Stimulated activated CD4-positive, alpha-beta T cell treated with anti-CD3 and anti-CD28 coated beads, Interleukin-2, amount 100 ng/mL, for 24 hours (primary cell): ENCODE results near the gene SPATA13.

ENCODE experiments used
- DNase-seq, 2 donors: peaks; one replicate each; pipeline ENCODE4 v3.0.0-alpha.2; 2020

SPATA13 gene

GRCh38 chr13:24226762-24227161, 66.2 kb downstream of the SPATA13 start:
- no peak for DNase-seq

GRCh38 chr13:24228852-24229458, 68.4 kb downstream of the SPATA13 start:
- DNase-seq: peak in 1 of 2 donors; percentile 21

- no peak for DNase-seq
Measured at GRCh38 chr13:24230428-24231072, 70.0 kb downstream of the SPATA13 start.

GRCh38 chr13:24231377-24231776, 70.9 kb downstream of the SPATA13 start:
- DNase-seq: no peak

- no peak for DNase-seq
Measured at GRCh38 chr13:24232037-24232436, 71.5 kb downstream of the SPATA13 start.

GRCh38 chr13:24232474-24232873, 72.0 kb downstream of the SPATA13 start:
- DNase-seq: no peak

- no peak for DNase-seq
Measured at GRCh38 chr13:24233351-24233901, 72.9 kb downstream of the SPATA13 start.

GRCh38 chr13:24234200-24234915, 73.8 kb downstream of the SPATA13 start:
- no peak for DNase-seq

- DNase-seq: no peak
Measured at GRCh38 chr13:24237356-24237755, 76.8 kb downstream of the SPATA13 start.

- no peak for DNase-seq
Measured at GRCh38 chr13:24241336-24241735, 80.8 kb downstream of the SPATA13 start.

GRCh38 chr13:24242100-24242499, 81.6 kb downstream of the SPATA13 start:
- DNase-seq: no peak

GRCh38 chr13:24243302-24243701, 82.8 kb downstream of the SPATA13 start:
- no peak for DNase-seq

GRCh38 chr13:24244802-24245201, 84.3 kb downstream of the SPATA13 start:
- DNase-seq: peak in 1 of 2 donors; percentile 11

- DNase-seq: no peak
Measured at GRCh38 chr13:24247016-24247415, 86.5 kb downstream of the SPATA13 start.

GRCh38 chr13:24249624-24250023, 89.1 kb downstream of the SPATA13 start:
- DNase-seq: no peak

GRCh38 chr13:24250376-24251057, 90.0 kb downstream of the SPATA13 start:
- no peak for DNase-seq

GRCh38 chr13:24251525-24251924, 91.0 kb downstream of the SPATA13 start:
- DNase-seq: peak; percentile 72 to 79

- no peak for DNase-seq
Measured at GRCh38 chr13:24252136-24252535, 91.6 kb downstream of the SPATA13 start.

GRCh38 chr13:24253520-24254145, 93.1 kb downstream of the SPATA13 start:
- no peak for DNase-seq

- DNase-seq: peak; percentile 54 to 60
Measured at GRCh38 chr13:24254146-24254841, 93.8 kb downstream of the SPATA13 start.

GRCh38 chr13:24257497-24257896, 97.0 kb downstream of the SPATA13 start:
- DNase-seq: no peak

GRCh38 chr13:24261566-24261965, 101.0 kb downstream of the SPATA13 start:
- DNase-seq: no peak
